ENCODE results near the gene SURF1. TPM values are rescaled to one million over a fixed set of nuclear protein-coding genes. Genes with fewer than 3 reads are reported as not detected.

Gene SURF1
- total and polyA plus RNA-seq, 7 donors: 27.7 to 127 (median 54.9) TPM

- DNase-seq: no peak
- ATAC-seq: no peak
- WGBS, 3 donors: 67 to 76% (median 69%) methylated on average over 12 of the region's 12 CpGs
- no peak overlapping the region for H3K4me3 ChIP-seq
- TF ChIP-seq CTCF (IDR thresholded peaks at IDR 0.05): no peak
- H3K27me3 ChIP-seq (ENCODE audit: insufficient read depth in 3 of 3, low read length in 2 of 3): no peaks in the 10 kb centered on the region
- H3K36me3 ChIP-seq (ENCODE audit: insufficient read depth in 1 of 2, low read depth in 1 of 2): peaks cover 0 to 35% of the 10 kb centered on the region in 2 donors
- no peak overlapping the region for H3K27ac ChIP-seq
- peaks cover 71% of the 10 kb centered on the region for H3K4me1 ChIP-seq
- intact Hi-C loops (cut with DNase I): no loop called here
- no peaks in the 10 kb centered on the region for H3K9me3 ChIP-seq
Measured at GRCh38 chr9:133371261-133371711, 15.0 kb upstream of the SURF1 start.

GRCh38 chr9:133370685-133371084 is 14.4 kb upstream of the SURF1 start:
- Histone ChIP-seq H3K9me3 (no peaks in the 10 kb centered on the region), H3K27ac (no peak overlapping the region), H3K36me3 (ENCODE audit: insufficient read depth in 1 of 2, low read depth in 1 of 2) (peaks cover 2 to 41% of the 10 kb centered on the region in 2 donors), H3K4me3 (no peak overlapping the region), H3K27me3 (ENCODE audit: insufficient read depth in 3 of 3, low read length in 2 of 3) (no peaks in the 10 kb centered on the region), H3K4me1 (peaks cover 71% of the 10 kb centered on the region)
- ATAC-seq: no peak
- DNase-seq: no peak
- intact Hi-C loops (cut with DNase I): no loop called here
- 59 to 68% (median 60%) methylated on average over 9 of the region's 9 CpGs for WGBS, 3 donors
- TF ChIP-seq CTCF (IDR thresholded peaks at IDR 0.05): no peak

GRCh38 chr9:133369933-133370332 is 13.6 kb upstream of the SURF1 start:
- 82 to 86% (median 83%) methylated on average over 7 of the region's 7 CpGs for WGBS, 3 donors
- Histone ChIP-seq H3K27me3 (ENCODE audit: insufficient read depth in 3 of 3, low read length in 2 of 3) (no peaks in the 10 kb centered on the region), H3K9me3 (no peaks in the 10 kb centered on the region), H3K36me3 (ENCODE audit: insufficient read depth in 1 of 2, low read depth in 1 of 2) (peaks cover 4 to 48% of the 10 kb centered on the region in 2 donors), H3K4me3 (no peak overlapping the region), H3K27ac (no peak overlapping the region), H3K4me1 (peaks cover 71% of the 10 kb centered on the region)
- TF ChIP-seq CTCF (IDR thresholded peaks at IDR 0.05): no peak
- DNase-seq (no peak), ATAC-seq (no peak)
- intact Hi-C loops (cut with DNase I): no loop called here

GRCh38 chr9:133369422-133369821 is 13.1 kb upstream of the SURF1 start:
- no peak overlapping the region for H3K27ac ChIP-seq
- DNase-seq (no peak), ATAC-seq (no peak)
- intact Hi-C loops (cut with DNase I): no loop called here
- peaks cover 67% of the 10 kb centered on the region for H3K4me1 ChIP-seq
- peaks cover 4 to 53% of the 10 kb centered on the region in 2 donors for H3K36me3 ChIP-seq (ENCODE audit: insufficient read depth in 1 of 2, low read depth in 1 of 2)
- no peaks in the 10 kb centered on the region for H3K27me3 ChIP-seq (ENCODE audit: insufficient read depth in 3 of 3, low read length in 2 of 3)
- 75 to 87% (median 82%) methylated on average over 6 of the region's 6 CpGs for WGBS, 3 donors
- H3K9me3 ChIP-seq: no peaks in the 10 kb centered on the region
- H3K4me3 ChIP-seq: no peak overlapping the region
- TF ChIP-seq CTCF (IDR thresholded peaks at IDR 0.05): no peak

DNA sequence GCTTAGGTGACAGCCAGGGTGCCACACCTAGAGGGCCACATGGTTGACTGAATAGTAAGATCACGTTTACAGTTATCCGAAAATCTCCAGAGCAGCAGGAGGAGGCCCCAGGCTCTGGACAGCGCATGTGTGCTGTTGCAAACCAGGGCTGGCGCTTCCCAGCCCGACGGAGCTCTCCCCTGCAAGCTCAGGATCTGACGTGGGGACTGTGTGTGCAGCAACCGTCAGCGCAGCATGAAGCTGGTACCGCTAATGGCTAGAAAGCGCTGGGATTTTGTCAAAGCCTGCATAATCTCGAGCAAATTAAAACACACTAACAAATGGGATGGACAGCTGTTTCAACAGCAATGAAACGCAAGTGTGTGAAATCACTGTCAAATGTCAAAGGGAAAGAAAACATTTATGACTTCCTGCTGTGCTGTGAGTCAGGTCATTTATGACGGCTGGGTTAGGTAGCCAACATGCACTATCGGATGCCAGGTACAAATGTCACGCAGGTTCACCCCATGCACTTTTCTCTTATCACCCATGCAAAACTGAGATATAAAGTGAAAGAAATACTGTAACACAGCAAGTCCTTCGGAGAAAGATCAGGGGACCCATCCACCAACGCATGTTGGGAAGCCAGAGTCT is 12.1 kb upstream of the SURF1 start:
- 24 to 51% (median 34%) methylated on average over 18 of the region's 18 CpGs for WGBS, 3 donors
- no peak for DNase-seq
- Histone ChIP-seq H3K4me3 (no peak overlapping the region), H3K27ac (peak overlapping the region; percentile 58), H3K9me3 (no peaks in the 10 kb centered on the region), H3K27me3 (ENCODE audit: insufficient read depth in 3 of 3, low read length in 2 of 3) (no peaks in the 10 kb centered on the region), H3K36me3 (ENCODE audit: insufficient read depth in 1 of 2, low read depth in 1 of 2) (peaks cover 4 to 64% of the 10 kb centered on the region in 2 donors), H3K4me1 (peaks cover 57% of the 10 kb centered on the region)
- no peak for TF ChIP-seq CTCF (IDR thresholded peaks at IDR 0.05)
- ATAC-seq: peak; percentile 9 to 80 (median 62)
- intact Hi-C loops (cut with DNase I): no loop called here

Data from psoas muscle (tissue), 8 donors.